GM03348 (cell line): ENCODE data around the gene FAM89B.

Experiments used
- DNase-seq: peaks from one replicate; pipeline ENCODE4 v3.0.0; 2012; ENCODE audit warnings: low spot score

Gene FAM89B

DNA sequence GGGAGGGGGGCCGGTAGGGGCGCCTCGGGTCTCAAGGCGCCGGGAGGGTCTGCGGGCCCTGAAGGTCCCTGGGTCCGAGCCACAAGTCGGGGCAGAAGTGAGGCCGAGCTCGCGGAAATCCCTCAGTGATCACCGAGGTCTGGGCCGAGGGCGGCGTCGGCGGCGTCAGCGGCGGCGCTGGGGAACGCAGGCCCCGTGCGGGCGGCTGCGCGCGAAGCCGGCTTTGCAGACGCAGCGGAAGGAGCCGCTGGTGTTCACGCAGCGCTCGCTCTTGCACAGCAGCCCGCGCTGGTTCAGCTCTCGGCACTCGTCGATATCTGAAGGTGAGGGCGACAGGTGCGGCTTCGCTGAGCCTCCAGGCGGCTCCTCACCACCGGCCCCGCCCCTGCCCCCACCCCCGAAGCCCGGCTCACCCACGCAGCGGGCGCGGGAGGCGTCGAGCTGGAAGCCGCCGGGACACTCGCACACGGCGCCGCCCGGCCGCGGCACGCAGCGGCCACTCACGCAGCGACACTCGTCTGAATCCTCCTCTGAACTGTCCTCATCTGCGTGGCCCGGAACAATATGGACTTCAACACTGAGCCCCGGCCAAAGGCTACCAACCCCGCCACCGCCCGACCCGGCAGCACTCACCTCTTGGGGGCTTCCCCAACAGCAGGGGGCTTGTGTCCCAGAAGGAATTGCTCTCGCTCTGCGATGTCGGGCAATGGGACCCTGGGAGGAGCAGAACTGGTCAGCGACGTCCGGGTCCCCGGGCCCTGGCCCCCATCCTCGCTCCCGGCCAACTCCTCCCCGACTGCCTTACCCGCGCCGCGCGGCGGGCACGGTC lies 33.2 kb upstream of the FAM89B start:
- no peak for DNase-seq

GRCh38 chr11:65539744-65540289 lies 32.5 kb upstream of the FAM89B start:
- DNase-seq = no peak

- peak; percentile 96 for DNase-seq
Measured at GRCh38 chr11:65540290-65541092, 31.8 kb upstream of the FAM89B start.

- no peak for DNase-seq
Measured at GRCh38 chr11:65541093-65541982, 31.0 kb upstream of the FAM89B start.

DNA sequence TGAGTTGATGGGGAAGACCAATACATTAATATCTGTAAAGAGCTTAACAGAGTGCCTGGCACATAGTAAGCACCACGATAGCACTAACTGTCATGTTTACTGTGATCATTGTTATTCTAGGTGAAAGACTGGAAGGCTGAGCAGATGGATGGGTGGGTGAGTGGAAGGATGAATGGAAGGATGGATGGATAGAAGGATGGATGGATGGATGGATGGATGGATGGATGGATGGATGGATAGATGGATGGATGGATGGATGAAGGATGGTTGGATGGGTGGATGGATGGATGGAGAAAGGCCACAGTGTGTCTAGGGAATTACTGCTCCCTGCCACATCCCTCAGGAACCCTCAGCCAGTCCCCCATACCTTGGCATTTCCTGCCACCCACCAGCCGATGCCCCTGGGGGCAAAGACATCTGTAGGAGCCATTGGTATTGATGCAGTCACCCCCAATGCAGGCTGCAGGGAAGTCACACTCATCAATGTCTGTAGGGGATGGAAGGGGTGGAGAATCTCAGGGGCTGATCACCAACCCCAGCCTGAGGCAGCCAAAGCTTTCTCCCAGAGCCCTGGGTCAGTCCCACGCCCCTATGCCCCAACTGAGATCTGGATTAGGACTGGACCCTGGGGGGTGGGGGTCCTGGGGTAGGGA lies 29.5 kb upstream of the FAM89B start:
- DNase-seq = no peak

DNA sequence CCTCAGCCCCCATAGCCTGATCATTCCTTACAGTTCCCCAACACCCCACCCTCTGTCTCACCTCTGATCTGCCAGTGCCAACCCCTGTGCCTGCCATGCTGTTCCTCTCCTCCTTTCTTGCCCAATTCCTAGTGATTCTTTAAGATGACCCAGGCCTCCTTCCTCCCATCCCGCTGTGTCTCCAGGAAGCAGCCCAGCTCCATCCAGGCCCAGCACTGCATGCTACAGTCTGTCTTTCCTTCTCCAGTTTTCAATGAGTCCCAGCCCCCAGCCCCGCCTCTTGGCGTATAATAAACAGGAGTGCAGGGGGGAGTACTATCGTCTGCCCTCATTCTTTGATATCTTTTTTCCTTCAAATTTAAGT lies 26.5 kb upstream of the FAM89B start:
- no peak for DNase-seq

- DNase-seq = no peak
Measured at GRCh38 chr11:65546217-65546958, 25.9 kb upstream of the FAM89B start.

DNA sequence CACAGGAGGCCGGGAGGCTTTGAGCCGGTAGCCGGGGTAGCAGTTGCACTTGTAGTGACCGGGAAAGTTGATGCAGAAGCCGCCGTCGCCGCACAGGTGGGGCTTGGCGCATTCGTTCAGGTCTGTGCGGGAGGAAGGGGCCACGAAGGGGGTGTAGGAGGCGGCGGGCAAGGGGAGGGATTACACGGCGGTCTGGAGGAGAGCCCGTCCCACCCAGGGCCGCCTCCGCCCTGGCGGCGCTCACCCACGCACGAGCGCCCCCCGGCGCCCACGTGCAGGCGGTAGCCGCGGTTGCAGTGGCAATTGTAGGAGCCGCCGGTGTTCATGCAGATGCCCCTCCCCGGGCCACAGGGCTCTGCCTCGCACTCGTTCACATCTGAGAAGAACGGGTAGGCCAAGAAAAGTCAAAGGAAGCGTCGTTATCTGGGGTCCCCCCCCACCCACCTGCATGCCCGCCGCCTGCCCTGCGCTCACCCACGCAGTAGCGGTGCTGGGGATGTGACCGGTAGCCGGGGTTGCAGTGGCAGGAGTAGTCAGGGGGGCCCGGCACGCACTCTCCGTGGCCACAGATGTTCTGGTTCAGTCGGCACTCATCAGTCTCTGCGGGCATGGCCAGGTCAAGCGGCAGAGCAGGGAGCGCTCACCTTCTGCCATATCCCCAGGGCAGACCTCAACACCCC lies 24.8 kb upstream of the FAM89B start:
- DNase-seq = no peak

- no peak for DNase-seq
Measured at GRCh38 chr11:65548395-65548794, 23.9 kb upstream of the FAM89B start.

GRCh38 chr11:65549096-65549495 lies 23.2 kb upstream of the FAM89B start:
- DNase-seq = no peak

DNA sequence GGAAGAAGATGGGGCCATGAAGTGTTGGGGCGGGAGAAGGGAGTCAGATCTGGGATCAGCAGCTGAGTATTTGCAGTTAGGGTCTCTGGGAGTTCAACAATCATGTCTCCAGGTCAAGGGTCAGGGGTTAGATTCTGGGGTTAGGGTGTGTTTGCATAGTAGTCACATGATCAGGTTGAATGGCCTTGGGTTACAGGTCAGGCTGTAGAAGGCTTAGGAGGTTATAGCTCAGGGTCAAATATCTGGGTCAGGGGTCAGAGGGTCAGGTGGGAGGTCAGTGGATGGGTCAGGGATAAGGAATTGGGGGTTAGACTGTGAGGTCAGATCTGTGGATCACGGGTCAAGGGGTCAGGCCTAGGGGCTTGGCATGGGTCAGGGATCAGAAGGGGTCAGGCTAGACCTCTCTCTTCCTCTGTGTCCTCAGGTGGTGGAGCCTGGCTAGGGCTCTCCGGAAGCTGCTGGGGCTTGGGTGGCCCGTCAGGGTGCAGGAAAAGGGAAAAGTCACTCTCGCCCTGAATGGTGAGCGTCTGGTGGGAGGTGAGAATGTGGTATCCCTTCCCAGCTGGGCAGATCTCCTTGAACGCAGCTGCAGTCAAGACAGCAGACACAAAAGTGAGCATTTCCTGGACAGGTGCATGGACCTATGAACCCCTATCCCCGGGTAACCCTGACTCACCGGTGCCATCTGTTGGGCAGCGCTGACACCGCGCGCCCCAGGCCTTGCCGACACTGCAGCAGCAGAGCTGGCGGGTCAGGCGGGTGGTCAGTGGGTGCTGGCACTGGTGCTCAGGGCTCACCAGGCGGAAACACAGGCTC lies 20.6 kb upstream of the FAM89B start:
- no peak for DNase-seq

GRCh38 chr11:65552388-65552951 lies 19.9 kb upstream of the FAM89B start:
- no peak for DNase-seq

- DNase-seq = no peak
Measured at GRCh38 chr11:65553301-65554001, 18.9 kb upstream of the FAM89B start.

DNA sequence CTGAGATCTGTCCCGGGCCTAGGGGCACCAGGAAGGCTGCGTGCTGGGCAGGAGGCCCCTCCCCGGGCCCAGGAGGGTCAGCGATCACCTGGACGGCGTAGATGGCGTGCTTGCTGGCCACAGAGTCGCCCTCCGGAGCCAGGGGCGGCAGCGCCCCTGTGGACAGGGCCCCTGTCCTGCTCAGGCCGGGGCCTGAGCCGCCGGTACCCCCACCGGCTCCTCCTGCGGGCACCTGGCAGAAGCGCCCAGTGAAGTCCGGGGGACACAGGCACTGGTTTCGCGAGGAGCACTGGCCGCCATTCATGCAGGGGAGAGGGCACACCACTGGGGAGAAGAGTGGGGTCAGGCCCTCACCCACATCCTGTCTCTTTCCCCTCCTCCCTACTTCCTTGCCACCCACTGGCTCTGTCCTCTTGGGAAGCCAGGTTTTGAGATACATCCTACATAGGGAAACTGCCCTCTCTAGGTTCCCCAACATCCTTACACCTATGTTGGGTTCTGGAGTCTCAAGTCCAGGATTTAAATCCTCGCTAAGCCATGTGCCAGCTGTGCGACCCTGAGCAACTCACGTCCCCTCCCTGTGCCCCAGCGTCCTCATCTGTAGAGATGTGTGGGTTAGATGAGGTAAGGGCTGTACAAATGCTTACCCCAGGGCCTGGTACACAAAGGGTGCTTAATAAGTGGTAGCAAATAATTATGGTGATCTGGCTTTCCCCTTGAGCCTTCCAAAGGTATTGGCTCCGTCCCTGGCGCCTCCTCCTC lies 18.1 kb upstream of the FAM89B start:
- DNase-seq = no peak

- no peak for DNase-seq
Measured at GRCh38 chr11:65554842-65555430, 17.4 kb upstream of the FAM89B start.

DNA sequence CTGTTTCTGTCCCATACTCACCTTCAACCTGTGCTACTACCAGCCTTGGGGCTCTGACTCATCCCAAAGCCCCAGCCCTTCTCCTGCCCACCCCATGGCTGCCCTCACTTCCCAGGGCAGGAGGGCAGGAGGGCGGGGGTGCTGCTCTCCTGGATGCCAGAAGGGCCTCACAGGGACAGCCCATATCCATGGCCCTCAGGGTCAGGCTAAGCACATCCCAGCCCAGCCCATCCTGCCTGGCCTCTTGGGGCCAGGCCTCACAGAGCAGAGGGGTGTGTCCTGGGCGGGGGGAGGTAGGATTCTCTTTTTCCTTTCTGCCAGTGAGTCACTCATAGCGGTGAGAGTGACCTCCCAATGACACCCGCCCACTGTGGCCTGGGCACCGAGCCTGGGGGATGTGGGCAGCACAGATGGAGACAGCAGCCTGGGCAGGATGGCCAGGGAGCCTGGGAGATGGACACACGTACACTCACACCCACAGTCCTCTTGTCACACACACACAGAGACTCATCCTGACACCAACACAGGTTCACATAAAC lies 16.6 kb upstream of the FAM89B start:
- peak; percentile 92 for DNase-seq
